ENCODE data around the gene SLIT1. TPM values are rescaled to one million over a fixed set of nuclear protein-coding genes. Genes with fewer than 3 reads are reported as not detected.

The SLIT1 gene
- total and polyA plus RNA-seq, 12 donors: 0.05 to 0.65 (median 0.15) TPM

- WGBS, 4 donors: 88 to 97% (median 93%) methylated on average over 2 of the region's 2 CpGs
- H3K27me3 ChIP-seq: no peaks in the 10 kb centered on the region
- intact Hi-C loops (cut with DNase I): no loop called here
- TF ChIP-seq POLR2A (IDR thresholded peaks at IDR 0.05): no peak
- no peaks in the 10 kb centered on the region for H3K4me1 ChIP-seq (replicated peaks in 1 of 2)
- no peak overlapping the region for H3K27ac ChIP-seq
- H3K9me3 ChIP-seq (replicated peaks in 1 of 3): no peaks in the 10 kb centered on the region
- H3K36me3 ChIP-seq (replicated peaks in 1 of 2): no peaks in the 10 kb centered on the region
- H3K4me3 ChIP-seq: no peak overlapping the region
- no peak for DNase-seq
Measured at GRCh38 chr10:97061423-97061822, 124.3 kb downstream of the SLIT1 start.

- WGBS, 4 donors: 82 to 91% (median 88%) methylated on average over 3 to 15 of the region's 15 CpGs
- Histone ChIP-seq H3K36me3 (replicated peaks in 1 of 2) (no peaks in the 10 kb centered on the region), H3K4me1 (replicated peaks in 1 of 2) (no peaks in the 10 kb centered on the region), H3K4me3 (no peak overlapping the region), H3K27ac (no peak overlapping the region), H3K9me3 (replicated peaks in 1 of 3) (no peaks in the 10 kb centered on the region), H3K27me3 (no peaks in the 10 kb centered on the region)
- no peak for DNase-seq
- intact Hi-C loops (cut with DNase I): no loop called here
- no peak for TF ChIP-seq CTCF (IDR thresholded peaks at IDR 0.05)
- no peak for TF ChIP-seq POLR2A (IDR thresholded peaks at IDR 0.05)
Measured at GRCh38 chr10:97060441-97061084, 125.2 kb downstream of the SLIT1 start.

- Histone ChIP-seq H3K4me3 (no peak overlapping the region), H3K4me1 (replicated peaks in 1 of 2) (no peaks in the 10 kb centered on the region), H3K27ac (no peak overlapping the region), H3K9me3 (replicated peaks in 1 of 3) (no peaks in the 10 kb centered on the region), H3K27me3 (no peaks in the 10 kb centered on the region), H3K36me3 (replicated peaks in 1 of 2) (no peaks in the 10 kb centered on the region)
- 68 to 100% (median 78%) methylated on average over 2 to 7 of the region's 7 CpGs for WGBS, 4 donors
- DNase-seq: no peak
- TF ChIP-seq CTCF (IDR thresholded peaks at IDR 0.05) (no peak), POLR2A (IDR thresholded peaks at IDR 0.05) (no peak)
- intact Hi-C loops (cut with DNase I): no loop called here
Measured at GRCh38 chr10:97059872-97060205, 125.9 kb downstream of the SLIT1 start.

- WGBS, 4 donors: 88 to 95% (median 90%) methylated on average over 4 to 14 of the region's 14 CpGs
- H3K27me3 ChIP-seq: no peaks in the 10 kb centered on the region
- no peaks in the 10 kb centered on the region for H3K36me3 ChIP-seq (replicated peaks in 1 of 2)
- no peak overlapping the region for H3K27ac ChIP-seq
- no peak overlapping the region for H3K4me3 ChIP-seq
- H3K9me3 ChIP-seq (replicated peaks in 1 of 3): no peaks in the 10 kb centered on the region
- DNase-seq: no peak
- TF ChIP-seq CTCF (IDR thresholded peaks at IDR 0.05): no peak
- no peak for TF ChIP-seq POLR2A (IDR thresholded peaks at IDR 0.05)
- intact Hi-C loops (cut with DNase I): no loop called here
- H3K4me1 ChIP-seq (replicated peaks in 1 of 2): no peaks in the 10 kb centered on the region
Measured at GRCh38 chr10:97059006-97059871, 126.5 kb downstream of the SLIT1 start.

Data from adrenal gland (tissue), 12 donors.